K562 (cell line): Measurements from ENCODE around the gene BNIPL. TPM values are rescaled to one million over a fixed set of nuclear protein-coding genes. Genes with fewer than 3 reads are reported as not detected.
A peak's percentile ranks its signal among the peaks of the same experiment; 100 is the strongest.

Experiments used
- ATAC-seq: fragments of 200-7000 bp; cut with Tn5 transposase; 3 replicates; pipeline ENCODE4 v1.9.1; 2020; ENCODE audit warnings: moderate library complexity
- BruUV-seq: library from RNA; stranded (reverse); fragments of 400-500 nt; replicated peaks from 2 replicates; lab custom pipeline; 2021; lab: Mats Ljungman, UMichigan
- CTCF ChIA-PET: fragments of 300-600 bp; formaldehyde crosslinking; extraction: SDS; loops from one replicate; lab custom pipeline; 2021; ENCODE audit warnings: low intra/inter-chr PET ratio; lab: Yijun Ruan, JAX
- POLR2A ChIA-PET: fragments of 300-600, 350-650 bp; sonication (Branson Sonifier 250); formaldehyde crosslinking; extraction: SDS; loops from one replicate; lab custom pipeline; 2021; ENCODE audit warnings: antibody characterized with exemption, inconsistent platforms; lab: Yijun Ruan, JAX
- DNase-seq, 4 experiments: peaks; one replicate each; pipeline versions ENCODE4 v3.0.0 to v3.0.0-alpha.2; 2011 to 2018; ENCODE audit warnings: low spot score in 3 of 4, mixed read lengths in 3 of 4; ENCODE audit errors: extremely low read depth in 1 of 4
- FAIRE-seq: peaks from 2 replicates; lab custom pipeline; 2011; peaks lifted over from hg19 to GRCh38; lab: Jason Lieb, UNC
- H2AFZ ChIP-seq: 2 replicates; pipeline ENCODE4 v1.6.0; 2011; ENCODE audit warnings: low read depth, low read length, control low read depth, inconsistent platforms
- H3K27ac ChIP-seq: fragments of 200-600 bp; 3 replicates; pipeline ENCODE4 v1.8.0; 2011; ENCODE audit warnings: low read depth, mild to moderate bottlenecking, control low read depth, inconsistent platforms, low read length, moderate library complexity, mixed read lengths; ENCODE audit errors: extremely low read depth
- H3K27me3 ChIP-seq, 2 experiments: fragments of 300-600 bp in 1 of 2; 2 replicates in 1 of 2; 3 replicates in 1 of 2; pipeline versions ENCODE4 v1.6.0 to v1.8.0; 2011; ENCODE audit warnings: inconsistent platforms in 2 of 2, low read length in 2 of 2, mild to moderate bottlenecking in 1 of 2, mixed read lengths in 1 of 2, moderate library complexity in 1 of 2; ENCODE audit not compliant: control insufficient read depth in 2 of 2, insufficient read depth in 2 of 2
- H3K36me3 ChIP-seq: fragments of 300-600 bp; 3 replicates; pipeline ENCODE4 v1.8.0; 2011; ENCODE audit warnings: mild to moderate bottlenecking, low read length, inconsistent platforms; ENCODE audit not compliant: control insufficient read depth, insufficient read depth
- H3K4me1 ChIP-seq, 2 experiments: fragments of 200-600 bp in 1 of 2; replicated peaks in 1 of 2; 2 replicates in 1 of 2; 3 replicates in 1 of 2; pipeline versions ENCODE4 v1.5.1 to v1.8.0; 2011; ENCODE audit warnings: inconsistent platforms in 2 of 2, low read length in 2 of 2, mild to moderate bottlenecking in 1 of 2, mixed read lengths in 1 of 2, moderate library complexity in 1 of 2; ENCODE audit not compliant: control insufficient read depth in 2 of 2, insufficient read depth in 2 of 2
- H3K4me2 ChIP-seq: 2 replicates; pipeline ENCODE4 v1.6.1; 2011; ENCODE audit warnings: low read length, control low read depth, inconsistent platforms, mixed read lengths; ENCODE audit not compliant: insufficient read depth
- H3K4me3 ChIP-seq: fragments of 200-600 bp; sonication (generic), shearing (Covaris generic); 2 replicates; pipeline ENCODE4 v1.5.1; 2016; ENCODE audit warnings: control low read depth, inconsistent platforms
- H3K79me2 ChIP-seq: fragments of 200-600 bp; 3 replicates; pipeline ENCODE4 v1.8.0; 2011; ENCODE audit warnings: low read length, inconsistent platforms; ENCODE audit not compliant: control insufficient read depth, insufficient read depth
- H3K9ac ChIP-seq, 2 experiments: 2 replicates each; pipeline versions ENCODE4 v1.6.0 to v1.6.1; 2011; ENCODE audit warnings: low read depth in 2 of 2, low read length in 2 of 2, control low read depth in 1 of 2, inconsistent platforms in 1 of 2, mild to moderate bottlenecking in 1 of 2, mixed read lengths in 1 of 2; ENCODE audit not compliant: insufficient read depth in 1 of 2
- H3K9me1 ChIP-seq: one replicate; pipeline ENCODE4 v1.6.0; 2011; ENCODE audit warnings: inconsistent platforms, mild to moderate bottlenecking, low read length, moderate library complexity; ENCODE audit not compliant: control insufficient read depth, insufficient read depth
- H3K9me3 ChIP-seq: replicated peaks from 2 replicates; pipeline ENCODE4 v1.5.1; 2011; ENCODE audit warnings: low read depth, low read length, inconsistent platforms; ENCODE audit not compliant: control insufficient read depth, insufficient read depth
- H4K20me1 ChIP-seq: replicated peaks from 2 replicates; pipeline ENCODE4 v1.6.1; 2011; ENCODE audit warnings: low read length, inconsistent platforms, mixed read lengths; ENCODE audit not compliant: control insufficient read depth, insufficient read depth
- ATF7 ChIP-seq: fragments of 450-650 bp; IDR thresholded peaks from 2 replicates; pipeline ENCODE4 v1.7.1; 2014; ENCODE audit warnings: mild to moderate bottlenecking, moderate library complexity
- CBX5 ChIP-seq: IDR thresholded peaks from 2 replicates; pipeline ENCODE4 v1.6.1; 2014; ENCODE audit warnings: low read depth, borderline replicate concordance
- CEBPB ChIP-seq: fragments of 450-650 bp; IDR thresholded peaks from 2 replicates; pipeline ENCODE4 v1.6.1; 2016; ENCODE audit warnings: missing genetic modification characterization, missing compliant biosample characterization
- CEBPZ ChIP-seq: fragments of 150-350 bp; IDR thresholded peaks from 2 replicates; pipeline ENCODE4 v1.6.1; 2014; ENCODE audit warnings: low read depth, mild to moderate bottlenecking, low read length, borderline replicate concordance
- CHCHD3 ChIP-seq: fragments of 250-450 bp; sonication (Bioruptor Pico); IDR thresholded peaks from 2 replicates; pipeline ENCODE4 v2.1.2; 2022; ENCODE audit warnings: mild to moderate bottlenecking
- CXXC5 ChIP-seq: fragments of 250-450 bp; sonication (Bioruptor Pico); IDR thresholded peaks from 2 replicates; pipeline ENCODE4 v1.8.0; 2022; ENCODE audit warnings: inconsistent platforms, mild to moderate bottlenecking, moderate library complexity
- EWSR1 ChIP-seq: fragments of 450-650 bp; IDR thresholded peaks from 2 replicates; pipeline ENCODE4 v1.6.1; 2018; ENCODE audit warnings: borderline replicate concordance, mild to moderate bottlenecking, low read depth, moderate library complexity; ENCODE audit not compliant: partially characterized antibody
- FOXM1 ChIP-seq, 2 experiments: fragments of 450-650 bp in 1 of 2; sonication (generic) in 1 of 2; formaldehyde crosslinking in 1 of 2; IDR thresholded peaks; 2 replicates each; pipeline versions ENCODE4 v1.6.1 to v1.9.0; 2017 to 2022; ENCODE audit warnings: low read depth in 2 of 2, mild to moderate bottlenecking in 2 of 2, missing genetic modification reagents in 1 of 2, moderate library complexity in 1 of 2
- GTF3C2 ChIP-seq: IDR thresholded peaks from 3 replicates; pipeline ENCODE4 v1.6.1; 2011; ENCODE audit warnings: borderline replicate concordance, mild to moderate bottlenecking, moderate library complexity; ENCODE audit not compliant: insufficient read length; ENCODE audit errors: extremely low read depth
- IFI16 ChIP-seq: fragments of 250-450 bp; sonication (Bioruptor Pico); IDR thresholded peaks from 2 replicates; pipeline ENCODE4 v2.1.2; 2022; ENCODE audit warnings: mild to moderate bottlenecking, inconsistent platforms
- RBM14 ChIP-seq: fragments of 200-400 bp; formaldehyde crosslinking; IDR thresholded peaks from 2 replicates; pipeline ENCODE4 v1.6.1; 2018; ENCODE audit warnings: low read depth, mild to moderate bottlenecking, low read length, moderate library complexity, borderline replicate concordance; ENCODE audit not compliant: insufficient read depth
- SAP30 ChIP-seq: fragments of 200-600 bp; sonication (generic); IDR thresholded peaks from 2 replicates; pipeline ENCODE4 v1.6.1; 2012; ENCODE audit warnings: borderline replicate concordance, low read depth, mild to moderate bottlenecking, moderate library complexity, low read length, control low read depth, inconsistent platforms; ENCODE audit not compliant: insufficient read depth, poor library complexity, severe bottlenecking
- U2AF1 ChIP-seq: fragments of 200-400 bp; formaldehyde crosslinking; optimal IDR thresholded peaks from 2 replicates; pipeline ENCODE3; 2017; ENCODE audit warnings: mild to moderate bottlenecking, low read depth, low read length, moderate library complexity
- ZC3H4 ChIP-seq: sonication (generic); formaldehyde crosslinking; IDR thresholded peaks from 2 replicates; pipeline ENCODE4 v1.9.0; 2021; ENCODE audit warnings: missing genetic modification reagents, borderline replicate concordance
- ZNF79 ChIP-seq: fragments of 250-450 bp; sonication (Bioruptor Pico); IDR thresholded peaks from 2 replicates; pipeline ENCODE4 v1.4.0; 2020; ENCODE audit warnings: low read depth, mild to moderate bottlenecking, moderate library complexity
- whole genome bisulfite sequencing: fragments of 100-300 bp; shearing (Covaris generic); methylation state at CpG from one replicate; pipeline ENCODE4 v1.1.6; 2016; ENCODE audit warnings: low coverage, mixed read lengths; ENCODE audit not compliant: insufficient coverage; ENCODE audit errors: missing lambda C conversion rate; 5-methylcytosine and 5-hydroxymethylcytosine counted together
- in situ Hi-C: fragments of 300-500 bp; cut with MboI; formaldehyde crosslinking; loops from 4 replicates; pipeline ENCODE4 v1.15.0; 2018; ENCODE audit warnings: inconsistent platforms, mixed read lengths
- intact Hi-C: fragments of 100-400 bp; cut with micrococcal nuclease; formaldehyde crosslinking; loops from 2 replicates; pipeline ENCODE4 v1.14.2; 2022
- polyA plus RNA-seq, 8 experiments: library from polyadenylated mRNA; depleted of rRNA in 4 of 8; stranded (reverse) in 5 of 8; unstranded in 3 of 8; fragments of >200 nt; fragmentation: Nextera tagmentation in 2 of 8; fragmentation: Illumina TruSeq in 1 of 8; extraction: Ambion mirVana in 2 of 8; extraction: Trizol in 1 of 8; gene quantifications; 2 replicates each; pipeline versions ENCODE4 v1.2.1 to v1.2.3, GENCODE V29; 2011 to 2014; ENCODE audit warnings: inconsistent platforms in 1 of 8, missing spikeins in 1 of 8
- total RNA-seq, 7 experiments: library from RNA; depleted of rRNA in 6 of 7; stranded (reverse); fragments of >200 nt in 6 of 7; fragmentation: Illumina TruSeq in 2 of 7; extraction: Trizol in 2 of 7; gene quantifications; 2 replicates each; pipeline versions ENCODE4 v1.2.1 to v1.2.3, GENCODE V29; 2011 to 2021; ENCODE audit warnings: low replicate concordance in 1 of 7

Gene BNIPL
- total and polyA plus RNA-seq, 9 of the 15 experiments (the other 6 are each of a cell fraction or from before 2014, with no cell fraction given): 0.08 to 1.4 (median 0.68) TPM

GRCh38 chr1:151054971-151055547 is 18.7 kb downstream of the BNIPL start:
- CTCF ChIA-PET: no interaction called here
- Histone ChIP-seq H3K9ac (peak overlapping the region; percentile 80 to 92; a peak in 3 of 4 replicates), H3K79me2 (peaks cover 68% of the 10 kb centered on the region), H3K9me3 (no peaks in the 10 kb centered on the region), H4K20me1 (0 out of 2 replicates have a peak, but pooled peaks cover 3% of the 10 kb centered on the region), H3K27ac (peak overlapping the region; percentile 91), H3K36me3 (peaks cover 81% of the 10 kb centered on the region), H3K4me3 (peak overlapping the region; percentile 95), H2AFZ (no peak overlapping the region), H3K27me3 (no peaks in the 10 kb centered on the region), H3K9me1 (peaks cover 2% of the 10 kb centered on the region), H3K4me1 (peaks cover 43 to 55% of the 10 kb centered on the region in 2 experiments), H3K4me2 (peak overlapping the region; percentile 96)
- ATAC-seq (peak; percentile 31), FAIRE-seq (peak; percentile 94), DNase-seq (peak; percentile 74 to 95 (median 83))
- POLR2A ChIA-PET: interaction anchor here (0.6 to 4.4 kb wide), 12 partner anchors 8 to 338 kb away, joined by 3 to 19 read pairs (median 4); partner anchors contain the start of genes BNIPL, C1orf56 and PI4KB
- in situ Hi-C loops (no loop called here), intact Hi-C loops (loop anchor here (5.0 kb wide), 2 partner anchors 33 to 48 kb away; partner anchors contain the start of genes MINDY1 and PRUNE1)
- WGBS: 0% methylated on average over 2 of the region's 4 CpGs
- no TSS peak for BruUV-seq
- TF ChIP-seq RBM14: no peak
- TF ChIP-seq U2AF1: no peak
- peak; percentile 53 for TF ChIP-seq CXXC5 (CRISPR knock-in tag)
- no peak for TF ChIP-seq GTF3C2
- peak; percentile 59 for TF ChIP-seq FOXM1 (IDR thresholded peaks at IDR 0.05; ENCODE audit: low read depth)
- TF ChIP-seq FOXM1 (CRISPR knock-in tag; IDR thresholded peaks at IDR 0.05; ENCODE audit: low read depth): no peak
- TF ChIP-seq CHCHD3 (CRISPR knock-in tag): no peak
- TF ChIP-seq CEBPB (tag): peak; percentile 88
- TF ChIP-seq CBX5: no peak
- TF ChIP-seq ZNF79 (CRISPR knock-in tag): no peak
- TF ChIP-seq ZC3H4 (CRISPR knock-in tag): no peak
- no peak for TF ChIP-seq SAP30
- TF ChIP-seq ATF7: no peak
- no peak for TF ChIP-seq IFI16 (CRISPR knock-in tag)
- no peak for TF ChIP-seq EWSR1
- no peak for TF ChIP-seq CEBPZ
